GM19099 (cell line): ENCODE measurements around the gene SCARF1.

ENCODE experiments used
- POLR2A ChIP-seq: IDR thresholded peaks from 3 replicates; pipeline ENCODE4 v1.6.1; 2011; ENCODE audit warnings: low read depth; ENCODE audit not compliant: insufficient read length; ENCODE audit errors: extremely low read depth

Gene SCARF1

DNA sequence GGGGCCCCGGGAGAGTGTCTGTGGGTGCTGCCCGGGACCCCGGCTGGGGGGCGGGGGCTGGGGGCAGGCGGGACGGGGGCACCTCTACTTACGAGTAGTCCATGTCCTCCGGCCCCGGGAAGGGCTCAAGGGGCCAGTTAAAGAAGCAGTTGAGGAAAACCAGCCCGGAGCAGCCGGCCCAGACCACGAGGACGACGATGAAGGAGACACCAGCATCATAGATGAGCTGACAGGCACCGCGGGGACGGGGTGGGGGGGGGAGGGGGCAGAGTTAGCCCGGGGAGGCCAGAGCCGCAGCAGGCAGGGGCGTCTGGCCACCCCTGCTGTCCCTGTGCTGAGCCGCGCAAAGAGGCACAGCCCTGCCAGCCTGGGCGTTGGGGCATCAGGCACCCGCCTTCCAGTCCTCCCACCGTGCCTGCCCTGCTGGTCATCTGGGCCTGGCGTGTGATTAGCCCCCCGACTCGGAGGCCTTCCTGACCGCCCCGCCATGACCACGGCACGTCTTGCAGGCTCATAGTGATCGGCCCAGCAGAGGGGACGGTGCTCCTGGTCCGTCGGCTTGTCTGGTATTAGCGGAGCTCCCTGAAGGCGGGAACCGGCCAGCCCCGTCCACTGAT is 54.0 kb downstream of the SCARF1 start:
- TF ChIP-seq POLR2A: no peak

DNA sequence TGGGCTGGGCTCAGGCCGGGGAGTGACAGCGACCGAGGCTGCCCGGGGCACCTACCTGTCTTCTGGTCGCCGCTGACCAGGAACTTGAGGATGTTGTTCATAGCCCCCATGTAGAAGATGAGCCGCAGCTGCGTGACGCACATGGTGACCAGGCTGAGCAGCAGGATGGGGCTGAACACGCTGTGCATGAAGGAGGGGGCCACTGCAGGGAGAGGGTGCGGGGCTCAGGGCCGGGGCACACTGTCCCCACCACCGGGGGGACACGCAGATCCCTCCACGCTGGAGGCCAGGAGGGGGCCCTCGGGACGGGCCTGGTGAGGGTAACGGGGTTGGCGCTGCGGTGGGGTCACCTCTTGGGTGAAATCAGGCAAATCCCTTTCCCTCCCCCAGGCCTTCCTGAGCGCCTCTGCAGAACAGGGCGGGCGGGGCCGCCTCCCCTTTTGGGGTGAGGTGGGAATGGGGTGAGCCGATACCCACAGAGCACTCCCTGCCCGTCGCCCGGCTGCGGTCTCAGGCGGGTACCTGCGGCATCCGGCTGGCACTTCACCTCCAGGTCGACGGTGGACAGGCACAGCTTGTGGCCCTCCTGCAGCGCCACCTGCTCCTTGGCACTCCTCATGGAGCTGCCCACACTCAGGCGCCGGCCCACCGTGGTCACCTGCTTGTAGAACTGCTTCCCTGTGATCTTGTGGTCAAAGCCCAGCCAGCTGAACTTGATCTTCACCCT is 54.6 kb downstream of the SCARF1 start:
- no peak for TF ChIP-seq POLR2A

DNA sequence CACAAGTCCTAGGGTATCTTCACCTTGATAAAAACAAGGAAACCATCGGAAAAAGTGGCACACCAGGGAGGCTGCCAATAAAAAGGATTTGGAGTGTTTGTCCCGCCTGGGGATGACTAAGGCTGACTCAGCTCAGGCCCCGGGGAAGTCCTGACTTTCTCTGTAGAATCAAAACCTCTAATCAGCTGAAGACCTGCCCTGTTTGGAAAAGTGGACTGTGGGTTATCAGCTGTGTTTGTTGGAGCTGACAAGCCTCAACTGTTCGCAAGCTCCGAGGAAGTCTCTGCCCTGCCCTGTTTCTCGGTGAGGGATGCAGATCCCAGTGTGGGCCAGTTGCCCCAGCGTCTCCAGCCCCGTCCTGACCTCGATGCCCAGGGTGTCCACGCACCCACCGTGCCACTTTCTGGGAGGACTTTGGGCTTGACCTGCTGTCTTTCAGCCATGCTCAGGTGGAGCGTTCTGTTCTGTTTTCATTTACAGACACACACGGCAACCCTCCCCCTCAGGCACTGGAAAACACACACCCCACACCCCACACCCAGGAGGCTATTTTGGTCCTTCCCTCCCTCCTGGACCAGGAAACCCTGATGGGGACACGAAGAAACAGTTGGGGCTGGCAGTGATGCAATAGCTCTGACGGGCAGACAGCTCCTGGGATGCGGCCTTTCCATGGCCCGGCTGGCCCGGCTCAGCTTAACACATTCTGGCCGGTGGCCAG is 55.3 kb downstream of the SCARF1 start:
- no peak for TF ChIP-seq POLR2A

DNA sequence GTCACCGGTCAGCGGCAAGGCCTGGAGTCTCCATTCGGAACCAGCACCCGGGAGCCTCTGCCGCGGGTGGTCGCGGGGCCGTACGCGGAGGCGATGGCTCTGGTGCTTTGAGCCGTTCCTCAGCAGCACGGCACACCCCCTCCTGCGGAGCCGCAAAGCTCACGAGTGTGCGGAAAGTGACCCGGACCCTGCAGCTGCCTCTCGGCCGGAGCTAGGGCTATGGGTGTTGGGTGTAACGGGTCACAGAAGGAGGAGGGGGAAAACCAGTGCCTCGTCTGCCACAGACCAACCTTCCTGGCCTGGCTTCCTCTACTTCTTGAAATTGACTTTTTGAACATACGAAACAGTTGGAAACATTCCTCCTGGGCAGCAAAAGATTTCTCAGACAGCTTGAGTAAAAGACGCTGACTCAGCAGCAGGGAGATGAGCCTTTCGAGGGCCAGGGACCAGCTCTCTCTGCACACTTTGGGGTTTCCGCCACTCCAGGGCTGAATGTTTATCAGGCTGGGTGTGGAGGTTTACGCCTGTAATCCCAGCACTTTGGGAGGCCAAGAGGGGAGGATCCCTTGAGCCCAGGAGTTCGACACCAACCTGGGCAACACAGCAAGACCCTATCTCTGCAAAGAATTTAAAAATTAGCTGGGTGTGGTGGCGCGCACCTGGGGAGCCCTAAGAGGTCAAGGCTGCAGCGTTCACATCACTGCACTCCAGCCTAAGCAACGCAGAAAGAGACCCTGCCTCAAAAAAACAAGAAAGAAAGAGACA is 56.5 kb downstream of the SCARF1 start:
- no peak for TF ChIP-seq POLR2A

DNA sequence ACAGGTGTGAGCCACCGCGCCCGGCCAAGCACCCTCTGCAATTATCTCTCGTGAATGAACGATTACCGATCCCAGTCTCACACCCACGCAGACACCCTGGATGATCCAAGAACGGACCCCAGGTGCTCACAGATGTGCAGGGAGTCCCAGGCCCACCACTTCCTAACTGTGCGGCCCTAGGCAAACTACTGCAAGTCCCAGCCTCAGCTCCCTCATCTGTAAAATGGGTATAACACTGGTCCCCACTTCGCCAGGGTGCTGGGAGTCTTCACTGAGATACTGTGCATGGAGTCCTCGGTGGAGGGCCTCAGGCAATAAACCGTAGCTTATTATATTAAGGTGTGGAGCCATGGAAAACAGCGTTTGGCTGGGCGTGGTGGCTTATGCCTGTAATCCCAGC is 61.4 kb downstream of the SCARF1 start:
- TF ChIP-seq POLR2A: no peak
